GM18498 (cell line): ENCODE measurements around the gene HBE1.
"Not testable (repeated sequence)": the region's sequence is repeated elsewhere in the genome, so short reads cannot be mapped to it uniquely, and the experiment has no call there.

Source experiments
- ATAC-seq: cut with Tn5 transposase; IDR thresholded peaks from one replicate; pipeline ENCODE4 v1.9.1; 2021; ENCODE audit warnings: mild to moderate bottlenecking, moderate library complexity; ENCODE audit not compliant: unreplicated experiment

HBE1 gene

GRCh38 chr11:5285703-5286340 is 16.1 kb upstream of the HBE1 start:
- no peak for ATAC-seq

- no peak for ATAC-seq
Observed at GRCh38 chr11:5284637-5285036, 14.9 kb upstream of the HBE1 start.

GRCh38 chr11:5283882-5284281 is 14.1 kb upstream of the HBE1 start:
- no peak for ATAC-seq

GRCh38 chr11:5283086-5283485 is 13.3 kb upstream of the HBE1 start:
- no peak for ATAC-seq

- no peak for ATAC-seq
Observed at GRCh38 chr11:5282628-5283027, 12.9 kb upstream of the HBE1 start.

GRCh38 chr11:5281596-5281995 is 11.9 kb upstream of the HBE1 start:
- ATAC-seq = no peak

GRCh38 chr11:5280582-5281102 is 10.9 kb upstream of the HBE1 start:
- ATAC-seq = peak; percentile 92

- no peak for ATAC-seq
Observed at GRCh38 chr11:5279471-5280090, 9.8 kb upstream of the HBE1 start.

- ATAC-seq = peak; percentile 58
Observed at GRCh38 chr11:5277807-5278382, 8.2 kb upstream of the HBE1 start.

GRCh38 chr11:5276697-5277096 is 7.0 kb upstream of the HBE1 start:
- no peak for ATAC-seq

GRCh38 chr11:5275369-5276110 is 5.8 kb upstream of the HBE1 start:
- no peak for ATAC-seq

- ATAC-seq = no peak
Observed at GRCh38 chr11:5274395-5274794, 4.7 kb upstream of the HBE1 start.

GRCh38 chr11:5272395-5273017 is 2.8 kb upstream of the HBE1 start:
- no peak for ATAC-seq

- ATAC-seq = no peak
Observed at GRCh38 chr11:5267033-5267563, 2.6 kb downstream of the HBE1 start.

- ATAC-seq = no peak
Observed at GRCh38 chr11:5266609-5267008, 3.1 kb downstream of the HBE1 start.

GRCh38 chr11:5265832-5266231 is 3.9 kb downstream of the HBE1 start:
- ATAC-seq = no peak

GRCh38 chr11:5258543-5259262 is 11.0 kb downstream of the HBE1 start:
- ATAC-seq = no peak

GRCh38 chr11:5257296-5257695 is 12.4 kb downstream of the HBE1 start:
- no peak for ATAC-seq

GRCh38 chr11:5254646-5255413 is 14.9 kb downstream of the HBE1 start, which contains the start of gene HBG2:
TSS of gene HBG2 (minus strand) at chr11:5254781. CDS start at chr11:5254728, 53 bp downstream.
- ATAC-seq = not testable (repeated sequence)
